HG03521 (cell line): ENCODE results near the gene FAM20C.
"Not testable (repeated sequence)": the region's sequence is repeated elsewhere in the genome, so short reads cannot be mapped to it uniquely, and the experiment has no call there.

Experiments
- ATAC-seq: cut with Tn5 transposase; IDR thresholded peaks from one replicate; pipeline ENCODE4 v1.9.1; 2021; ENCODE audit warnings: mild to moderate bottlenecking, moderate library complexity; ENCODE audit not compliant: unreplicated experiment

The FAM20C gene

GRCh38 chr7:255721-256361 is 63.5 kb downstream of the FAM20C start:
- no peak for ATAC-seq

GRCh38 chr7:256461-256940 is 64.1 kb downstream of the FAM20C start:
- ATAC-seq: no peak

GRCh38 chr7:256981-257646 is 64.7 kb downstream of the FAM20C start:
- no peak for ATAC-seq

- ATAC-seq: no peak
Observed at GRCh38 chr7:257647-257992, 65.2 kb downstream of the FAM20C start.

DNA sequence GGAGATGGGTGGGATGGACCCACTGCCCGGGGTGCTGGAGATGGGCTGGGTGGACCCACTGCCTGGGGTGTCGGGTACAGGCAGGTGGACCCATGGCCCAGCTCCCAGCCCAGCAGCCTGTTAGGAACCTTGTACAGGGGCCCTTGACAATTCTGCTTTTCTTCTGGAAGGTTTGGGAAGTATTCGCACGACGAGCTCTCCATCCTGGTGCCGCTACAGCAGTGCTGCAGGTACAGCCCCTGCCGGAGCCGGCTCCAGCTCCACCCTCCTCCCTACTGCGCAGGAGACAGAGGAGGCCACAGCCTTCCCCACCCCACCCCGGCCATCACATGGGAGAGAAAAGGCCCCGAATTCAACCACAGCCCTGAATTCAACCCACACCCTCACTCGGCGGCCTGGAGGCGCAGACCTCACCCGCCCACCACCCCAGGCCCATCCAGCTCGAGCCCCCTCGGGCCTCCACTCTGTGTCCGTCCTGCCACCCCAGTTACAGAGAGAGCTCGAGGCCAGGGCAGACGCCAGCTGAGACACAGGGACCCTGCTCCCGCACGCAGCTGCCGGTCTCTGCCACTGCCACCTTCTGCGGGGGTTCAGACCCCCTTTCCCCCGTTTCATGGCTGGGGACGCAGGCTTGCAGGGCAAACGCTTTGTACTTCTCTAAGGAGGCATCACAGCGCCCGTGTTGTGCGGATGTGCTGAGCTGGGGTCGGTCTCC is 66.3 kb downstream of the FAM20C start:
- no peak for ATAC-seq

DNA sequence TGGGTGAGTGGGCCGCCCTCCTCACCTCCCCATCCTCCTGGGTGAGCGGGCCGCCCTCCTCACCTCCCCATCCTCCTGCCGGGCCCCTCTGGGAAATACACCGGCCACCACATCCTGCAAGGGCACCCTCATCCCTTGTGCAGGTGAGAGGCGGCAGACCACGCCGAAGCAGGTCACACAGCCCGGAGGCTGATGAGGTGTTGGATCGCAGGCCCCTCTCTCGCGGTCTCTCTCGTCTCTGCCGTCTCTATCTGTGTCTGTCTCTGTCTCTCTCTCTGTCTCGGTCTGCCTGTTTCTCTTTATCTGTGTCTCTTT is 66.8 kb downstream of the FAM20C start:
- no peak for ATAC-seq

- no peak for ATAC-seq
Observed at GRCh38 chr7:259751-260405, 67.5 kb downstream of the FAM20C start.

GRCh38 chr7:260441-261281 is 68.3 kb downstream of the FAM20C start:
- no peak for ATAC-seq

- ATAC-seq: no peak
Observed at GRCh38 chr7:261341-262250, 69.2 kb downstream of the FAM20C start.

- no peak for ATAC-seq
Observed at GRCh38 chr7:262251-262572, 69.8 kb downstream of the FAM20C start.

DNA sequence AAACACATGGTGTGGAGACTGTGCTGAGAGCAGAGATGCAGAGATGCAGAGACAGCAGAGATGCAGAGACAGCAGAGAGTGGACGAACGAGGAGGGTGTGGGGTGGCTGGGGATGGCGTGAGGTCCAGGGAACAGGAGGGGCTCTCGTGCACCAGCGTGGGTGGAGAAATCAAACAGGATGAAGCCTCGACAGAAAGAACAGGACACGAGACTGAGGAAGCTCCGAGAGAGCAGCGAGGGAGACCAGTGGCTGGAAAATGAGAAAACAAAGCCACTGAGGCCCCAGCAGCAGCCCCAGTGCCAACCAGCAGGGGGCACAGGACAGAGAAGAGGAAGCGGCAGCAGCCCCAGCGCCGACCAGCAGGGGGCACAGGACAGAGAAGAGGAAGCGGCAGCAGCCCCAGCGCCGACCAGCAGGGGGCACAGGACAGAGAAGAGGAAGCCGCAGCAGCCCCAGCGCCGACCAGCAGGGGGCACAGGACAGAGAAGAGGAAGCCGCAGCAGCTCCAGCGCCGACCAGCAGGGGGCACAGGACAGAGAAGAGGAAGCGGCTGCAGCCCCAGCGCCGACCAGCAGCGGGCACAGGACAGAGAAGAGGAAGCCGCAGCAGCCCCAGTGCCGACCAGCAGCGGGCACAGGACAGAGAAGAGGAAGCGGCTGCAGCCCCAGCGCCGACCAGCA is 70.4 kb downstream of the FAM20C start:
- not testable (repeated sequence) for ATAC-seq

GRCh38 chr7:263483-264351 is 71.3 kb downstream of the FAM20C start:
- not testable (repeated sequence) for ATAC-seq

- no peak for ATAC-seq
Observed at GRCh38 chr7:264541-265191, 72.3 kb downstream of the FAM20C start.

DNA sequence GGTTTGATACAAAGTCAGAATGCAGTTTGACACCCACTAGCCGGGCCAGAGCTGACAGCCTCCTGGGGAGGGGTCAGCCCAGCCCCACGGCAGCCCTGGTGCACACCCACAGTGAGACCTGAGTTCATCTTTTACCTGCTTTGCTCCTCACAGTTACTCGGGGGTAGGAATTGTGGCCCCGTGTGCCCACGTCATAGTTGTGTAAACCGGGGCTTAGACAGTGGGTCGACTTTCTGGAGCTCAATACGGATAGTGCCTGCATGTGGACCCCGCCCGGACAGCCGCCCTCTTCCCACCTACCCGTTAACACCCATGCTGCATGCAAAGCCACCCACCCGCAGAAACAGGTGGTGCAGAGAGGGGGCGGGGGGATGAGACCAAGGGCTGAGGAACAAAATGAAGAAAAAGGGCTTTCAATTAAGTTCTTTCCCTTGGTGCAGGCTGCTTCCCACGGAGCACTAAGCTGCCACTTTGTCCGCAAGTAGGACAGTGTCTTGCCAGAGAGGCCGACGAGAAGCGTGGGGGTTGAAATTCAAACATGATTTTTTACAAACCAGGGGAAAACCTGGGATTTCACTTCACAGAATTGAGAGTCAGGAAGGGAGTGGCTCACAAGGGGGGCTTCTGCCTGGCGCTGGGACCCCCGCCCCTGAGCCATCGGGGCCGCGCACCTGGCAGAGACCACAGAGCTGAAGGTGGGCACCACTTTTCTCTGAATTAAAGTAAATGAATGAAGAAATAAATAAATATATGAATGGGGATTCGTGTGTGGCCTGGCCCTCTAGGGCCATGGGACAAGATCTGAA is 73.0 kb downstream of the FAM20C start:
- no peak for ATAC-seq

- no peak for ATAC-seq
Observed at GRCh38 chr7:265998-266850, 73.9 kb downstream of the FAM20C start.
